ENCODE measurements around the gene UCP2. TPM values are rescaled to one million over a fixed set of nuclear protein-coding genes. Genes with fewer than 3 reads are reported as not detected.

Gene UCP2
- total RNA-seq, 5 donors from 2014 or later (not counting 1 experiment from before 2014, with no cell fraction given): 241 to 754 (median 311) TPM

DNA sequence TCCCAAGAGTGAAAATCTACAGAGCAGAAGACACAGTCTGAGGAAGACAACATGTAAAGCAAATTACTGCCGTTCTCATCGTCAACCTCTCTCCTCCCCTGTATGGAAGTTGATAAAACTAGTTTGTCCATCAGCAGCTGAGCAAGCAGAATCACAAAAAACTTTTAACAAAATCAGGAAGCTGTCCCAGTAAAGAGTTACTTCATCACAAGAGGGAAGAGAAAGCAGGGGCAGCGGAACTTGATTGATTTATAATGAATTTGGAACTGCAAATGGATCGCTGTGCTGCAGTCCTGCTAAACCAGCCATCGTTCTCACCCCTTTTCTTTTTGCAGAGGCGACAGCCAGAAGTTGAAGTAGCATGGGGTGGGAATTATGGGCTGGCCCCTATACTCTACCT is 39.9 kb upstream of the UCP2 start:
- no peaks in the 10 kb centered on the region for H3K27me3 ChIP-seq (replicated peaks in 1 of 2; ENCODE audit: control insufficient read depth in 2 of 2, extremely low read depth in 1 of 2, insufficient read depth in 2 of 2, low read length in 1 of 2)
- WGBS (ENCODE audit: insufficient coverage): 100% methylated on average over 2 of the region's 6 CpGs
- peaks cover 11 to 12% of the 10 kb centered on the region in 2 donors for H3K36me3 ChIP-seq (ENCODE audit: control insufficient read depth in 2 of 2, extremely low read depth in 1 of 2, insufficient read depth in 1 of 2, low read length in 1 of 2)
- POLR2A ChIA-PET: no interaction called here
- Mint-ChIP-seq H3K4me3 (no peak overlapping the region), H3K27me3 (no peaks in the 10 kb centered on the region), H3K9me3 (no peaks in the 10 kb centered on the region), H3K27ac (no peak overlapping the region), H3K36me3 (peaks cover 25% of the 10 kb centered on the region), H3K4me1 (peaks cover 15 to 40% (median 27%) of the 10 kb centered on the region in 3 donors)
- H3K4me3 ChIP-seq (ENCODE audit: control insufficient read depth in 1 of 2, extremely low read depth in 1 of 2, low read length in 1 of 2): no peak overlapping the region
- H3K4me1 ChIP-seq (ENCODE audit: control insufficient read depth in 1 of 2, extremely low read depth in 1 of 2, insufficient read depth in 2 of 2, low read length in 2 of 2): peaks cover 2 to 31% of the 10 kb centered on the region in 2 experiments
- no peak overlapping the region for H3K27ac ChIP-seq (ENCODE audit: low read length)
- DNase-seq (no peak), ATAC-seq (replicated peaks in 1 of 4) (no peak)
- CTCF ChIA-PET: no interaction called here
- H3K9me3 ChIP-seq: no peaks in the 10 kb centered on the region

GRCh38 chr11:74021998-74022397 is 39.4 kb upstream of the UCP2 start:
- Histone ChIP-seq H3K9me3 (no peaks in the 10 kb centered on the region), H3K36me3 (ENCODE audit: control insufficient read depth in 2 of 2, extremely low read depth in 1 of 2, insufficient read depth in 1 of 2, low read length in 1 of 2) (peaks cover 11 to 15% of the 10 kb centered on the region in 2 donors), H3K27me3 (replicated peaks in 1 of 2; ENCODE audit: control insufficient read depth in 2 of 2, extremely low read depth in 1 of 2, insufficient read depth in 2 of 2, low read length in 1 of 2) (no peaks in the 10 kb centered on the region), H3K4me1 (ENCODE audit: control insufficient read depth in 1 of 2, extremely low read depth in 1 of 2, insufficient read depth in 2 of 2, low read length in 2 of 2) (peaks cover 2 to 31% of the 10 kb centered on the region in 2 experiments), H3K27ac (ENCODE audit: low read length) (no peak overlapping the region), H3K4me3 (ENCODE audit: control insufficient read depth in 1 of 2, extremely low read depth in 1 of 2, low read length in 1 of 2) (no peak overlapping the region)
- no peak for DNase-seq
- ATAC-seq (replicated peaks in 1 of 4): no peak
- ChIA-PET CTCF (no interaction called here), POLR2A (no interaction called here)
- 98% methylated on average over 5 of the region's 6 CpGs for WGBS (ENCODE audit: insufficient coverage)
- Mint-ChIP-seq H3K27ac (no peak overlapping the region), H3K9me3 (no peaks in the 10 kb centered on the region), H3K36me3 (peaks cover 29% of the 10 kb centered on the region), H3K27me3 (no peaks in the 10 kb centered on the region), H3K4me1 (peaks cover 18 to 45% (median 31%) of the 10 kb centered on the region in 3 donors), H3K4me3 (no peak overlapping the region)

- no peaks in the 10 kb centered on the region for H3K27me3 ChIP-seq (replicated peaks in 1 of 2; ENCODE audit: control insufficient read depth in 2 of 2, extremely low read depth in 1 of 2, insufficient read depth in 2 of 2, low read length in 1 of 2)
- H3K4me1 ChIP-seq (ENCODE audit: control insufficient read depth in 1 of 2, extremely low read depth in 1 of 2, insufficient read depth in 2 of 2, low read length in 2 of 2): peaks cover 2 to 42% of the 10 kb centered on the region in 2 experiments
- ChIA-PET CTCF (no interaction called here), POLR2A (no interaction called here)
- WGBS (ENCODE audit: insufficient coverage): 42% methylated on average over 3 of the region's 4 CpGs
- Mint-ChIP-seq H3K9me3 (no peaks in the 10 kb centered on the region), H3K4me3 (no peak overlapping the region), H3K36me3 (peaks cover 30% of the 10 kb centered on the region), H3K4me1 (peaks cover 24 to 49% (median 38%) of the 10 kb centered on the region in 3 donors), H3K27ac (no peak overlapping the region), H3K27me3 (no peaks in the 10 kb centered on the region)
- DNase-seq (no peak), ATAC-seq (replicated peaks in 1 of 4) (no peak)
- H3K4me3 ChIP-seq (ENCODE audit: control insufficient read depth in 1 of 2, extremely low read depth in 1 of 2, low read length in 1 of 2): no peak overlapping the region
- H3K36me3 ChIP-seq (ENCODE audit: control insufficient read depth in 2 of 2, extremely low read depth in 1 of 2, insufficient read depth in 1 of 2, low read length in 1 of 2): peaks cover 12 to 19% of the 10 kb centered on the region in 2 donors
- H3K27ac ChIP-seq (ENCODE audit: low read length): no peak overlapping the region
- H3K9me3 ChIP-seq: no peaks in the 10 kb centered on the region
Measured at GRCh38 chr11:74020539-74020938, 37.9 kb upstream of the UCP2 start.

GRCh38 chr11:74019860-74020259 is 37.2 kb upstream of the UCP2 start:
- Mint-ChIP-seq H3K4me3 (no peak overlapping the region), H3K9me3 (no peaks in the 10 kb centered on the region), H3K27me3 (no peaks in the 10 kb centered on the region), H3K27ac (peak overlapping the region; percentile 50 to 74), H3K36me3 (peaks cover 27% of the 10 kb centered on the region), H3K4me1 (peaks cover 27 to 51% (median 44%) of the 10 kb centered on the region in 3 donors)
- Histone ChIP-seq H3K4me1 (ENCODE audit: control insufficient read depth in 1 of 2, extremely low read depth in 1 of 2, insufficient read depth in 2 of 2, low read length in 2 of 2) (peaks cover 9 to 48% of the 10 kb centered on the region in 2 experiments), H3K9me3 (no peaks in the 10 kb centered on the region), H3K27me3 (replicated peaks in 1 of 2; ENCODE audit: control insufficient read depth in 2 of 2, extremely low read depth in 1 of 2, insufficient read depth in 2 of 2, low read length in 1 of 2) (no peaks in the 10 kb centered on the region), H3K36me3 (ENCODE audit: control insufficient read depth in 2 of 2, extremely low read depth in 1 of 2, insufficient read depth in 1 of 2, low read length in 1 of 2) (peaks cover 14 to 19% of the 10 kb centered on the region in 2 donors), H3K27ac (ENCODE audit: low read length) (peak overlapping the region; percentile 42), H3K4me3 (ENCODE audit: control insufficient read depth in 1 of 2, extremely low read depth in 1 of 2, low read length in 1 of 2) (no peak overlapping the region)
- ATAC-seq (replicated peaks in 1 of 4): peak in 3 of 4 experiments; percentile 42 to 64 (median 45)
- ChIA-PET POLR2A (no interaction called here), CTCF (interaction anchor here in 1 of 2 donors (1.4 kb wide), 1 partner anchor 40 kb away, joined by 3 read pairs; no protein-coding TSS in a partner anchor)
- peak in 1 of 35 experiments; percentile 19 for DNase-seq
- WGBS (ENCODE audit: insufficient coverage): 38% methylated on average over 1 of the region's 4 CpGs

DNA sequence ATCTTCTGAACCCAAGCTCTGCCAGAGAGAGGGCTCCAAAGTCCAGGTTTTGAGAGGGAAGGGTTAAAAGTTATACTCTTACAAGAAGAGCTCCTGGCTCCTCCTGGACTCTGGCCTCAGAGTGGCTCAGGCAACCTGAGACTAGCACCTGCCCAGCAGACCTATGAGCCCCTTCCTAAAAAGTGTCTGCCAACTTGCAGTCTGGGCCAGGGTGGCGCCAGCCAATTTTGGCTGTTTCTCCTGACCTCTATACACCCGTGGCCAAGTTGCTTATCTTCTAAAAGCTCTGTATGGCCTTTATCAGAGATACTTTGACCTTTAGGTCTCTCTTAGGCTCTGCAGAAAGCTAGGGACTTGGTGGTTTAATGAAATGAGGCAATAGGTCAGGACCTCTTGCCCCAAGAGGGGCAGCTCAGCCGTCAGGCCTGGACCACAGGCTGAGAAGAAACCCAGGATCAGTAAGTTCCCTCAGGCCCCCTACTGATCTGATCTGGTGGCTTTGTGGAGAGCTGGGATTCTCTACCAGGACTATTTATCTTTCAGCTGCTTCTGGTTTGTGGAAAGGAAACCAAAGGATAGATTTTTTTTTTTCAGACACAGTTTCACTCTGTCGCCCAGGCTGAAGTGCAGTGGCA is 36.6 kb upstream of the UCP2 start:
- ChIA-PET CTCF (interaction anchor here (0.6 to 1.4 kb wide), 2 partner anchors 9 to 39 kb away, joined by 3 read pairs; no protein-coding TSS in a partner anchor), POLR2A (interaction anchor here in 1 of 2 donors (0.5 kb wide), 1 partner anchor 60 kb away, joined by 3 read pairs; no protein-coding TSS in a partner anchor)
- Mint-ChIP-seq H3K36me3 (peaks cover 27% of the 10 kb centered on the region), H3K9me3 (no peaks in the 10 kb centered on the region), H3K4me3 (no peak overlapping the region), H3K4me1 (peaks cover 30 to 54% (median 51%) of the 10 kb centered on the region in 3 donors), H3K27me3 (no peaks in the 10 kb centered on the region), H3K27ac (peak overlapping the region; percentile 50 to 74)
- peaks cover 15 to 55% of the 10 kb centered on the region in 2 experiments for H3K4me1 ChIP-seq (ENCODE audit: control insufficient read depth in 1 of 2, extremely low read depth in 1 of 2, insufficient read depth in 2 of 2, low read length in 2 of 2)
- no peak for DNase-seq
- no peaks in the 10 kb centered on the region for H3K9me3 ChIP-seq
- ATAC-seq (replicated peaks in 1 of 4): no peak
- H3K27me3 ChIP-seq (replicated peaks in 1 of 2; ENCODE audit: control insufficient read depth in 2 of 2, extremely low read depth in 1 of 2, insufficient read depth in 2 of 2, low read length in 1 of 2): no peaks in the 10 kb centered on the region
- no peak overlapping the region for H3K27ac ChIP-seq (ENCODE audit: low read length)
- H3K4me3 ChIP-seq (ENCODE audit: control insufficient read depth in 1 of 2, extremely low read depth in 1 of 2, low read length in 1 of 2): no peak overlapping the region
- WGBS (ENCODE audit: insufficient coverage): 70% methylated on average over 3 of the region's 4 CpGs
- H3K36me3 ChIP-seq (ENCODE audit: control insufficient read depth in 2 of 2, extremely low read depth in 1 of 2, insufficient read depth in 1 of 2, low read length in 1 of 2): peaks cover 14 to 19% of the 10 kb centered on the region in 2 donors

DNA sequence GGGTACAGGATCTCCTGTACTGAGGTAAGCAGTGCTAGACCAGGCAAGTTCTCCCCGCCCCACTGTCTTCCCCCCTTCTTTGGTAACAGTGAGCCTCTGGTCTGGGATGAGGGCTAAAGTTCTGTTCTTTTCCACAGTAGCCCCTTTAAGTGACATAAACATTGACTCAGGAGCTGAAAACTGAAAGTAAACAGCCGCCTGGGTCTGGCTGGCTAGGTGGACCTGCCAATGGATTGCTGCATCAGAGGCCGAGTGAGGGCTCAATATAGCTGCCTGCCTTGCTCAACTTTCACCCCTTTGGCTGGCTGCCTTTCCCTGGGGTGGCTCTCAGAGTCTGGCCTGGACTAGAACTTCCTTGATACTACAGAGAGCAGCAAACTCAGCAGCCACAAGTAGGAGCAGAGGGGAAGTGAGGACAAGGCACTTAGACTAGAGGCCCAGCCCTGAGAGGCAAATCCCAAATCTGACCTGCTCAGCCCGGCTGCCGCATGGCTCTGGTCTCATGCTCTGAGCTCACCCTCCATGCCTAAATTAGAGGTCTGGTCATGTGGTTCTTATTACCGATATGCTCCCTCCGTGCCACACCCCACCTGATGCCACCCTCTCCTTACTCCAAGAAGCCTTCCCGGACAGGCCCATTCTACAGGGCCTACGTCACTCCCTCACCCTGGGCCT is 35.8 kb upstream of the UCP2 start:
- ATAC-seq (replicated peaks in 1 of 4) (no peak), DNase-seq (no peak)
- H3K4me3 Mint-ChIP-seq: no peak overlapping the region
- H3K4me1 ChIP-seq (ENCODE audit: control insufficient read depth in 1 of 2, extremely low read depth in 1 of 2, insufficient read depth in 2 of 2, low read length in 2 of 2): peaks cover 22 to 62% of the 10 kb centered on the region in 2 experiments
- H3K4me3 ChIP-seq (ENCODE audit: control insufficient read depth in 1 of 2, extremely low read depth in 1 of 2, low read length in 1 of 2): no peak overlapping the region
- H3K27me3 Mint-ChIP-seq: no peaks in the 10 kb centered on the region
- peaks cover 14 to 19% of the 10 kb centered on the region in 2 donors for H3K36me3 ChIP-seq (ENCODE audit: control insufficient read depth in 2 of 2, extremely low read depth in 1 of 2, insufficient read depth in 1 of 2, low read length in 1 of 2)
- peaks cover 38 to 56% (median 49%) of the 10 kb centered on the region in 3 donors for H3K4me1 Mint-ChIP-seq
- POLR2A ChIA-PET: no interaction called here
- H3K27ac ChIP-seq (ENCODE audit: low read length): no peak overlapping the region
- peaks cover 20% of the 10 kb centered on the region for H3K36me3 Mint-ChIP-seq
- H3K27ac Mint-ChIP-seq: peak overlapping the region; percentile 39 to 57
- H3K27me3 ChIP-seq (replicated peaks in 1 of 2; ENCODE audit: control insufficient read depth in 2 of 2, extremely low read depth in 1 of 2, insufficient read depth in 2 of 2, low read length in 1 of 2): no peaks in the 10 kb centered on the region
- H3K9me3 ChIP-seq: no peaks in the 10 kb centered on the region
- H3K9me3 Mint-ChIP-seq: no peaks in the 10 kb centered on the region
- CTCF ChIA-PET: interaction anchor here (0.6 to 1.4 kb wide), 2 partner anchors 8 to 39 kb away, joined by 3 read pairs; no protein-coding TSS in a partner anchor
- 96% methylated on average over 5 of the region's 9 CpGs for WGBS (ENCODE audit: insufficient coverage)
